ENCODE measurements around the gene SEMG1. TPM values are rescaled to one million over a fixed set of nuclear protein-coding genes. Genes with fewer than 3 reads are reported as not detected.

SEMG1 gene, protein sequence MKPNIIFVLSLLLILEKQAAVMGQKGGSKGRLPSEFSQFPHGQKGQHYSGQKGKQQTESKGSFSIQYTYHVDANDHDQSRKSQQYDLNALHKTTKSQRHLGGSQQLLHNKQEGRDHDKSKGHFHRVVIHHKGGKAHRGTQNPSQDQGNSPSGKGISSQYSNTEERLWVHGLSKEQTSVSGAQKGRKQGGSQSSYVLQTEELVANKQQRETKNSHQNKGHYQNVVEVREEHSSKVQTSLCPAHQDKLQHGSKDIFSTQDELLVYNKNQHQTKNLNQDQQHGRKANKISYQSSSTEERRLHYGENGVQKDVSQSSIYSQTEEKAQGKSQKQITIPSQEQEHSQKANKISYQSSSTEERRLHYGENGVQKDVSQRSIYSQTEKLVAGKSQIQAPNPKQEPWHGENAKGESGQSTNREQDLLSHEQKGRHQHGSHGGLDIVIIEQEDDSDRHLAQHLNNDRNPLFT
- total RNA-seq: not detected
- long read RNA-seq: 0 reads

DNA sequence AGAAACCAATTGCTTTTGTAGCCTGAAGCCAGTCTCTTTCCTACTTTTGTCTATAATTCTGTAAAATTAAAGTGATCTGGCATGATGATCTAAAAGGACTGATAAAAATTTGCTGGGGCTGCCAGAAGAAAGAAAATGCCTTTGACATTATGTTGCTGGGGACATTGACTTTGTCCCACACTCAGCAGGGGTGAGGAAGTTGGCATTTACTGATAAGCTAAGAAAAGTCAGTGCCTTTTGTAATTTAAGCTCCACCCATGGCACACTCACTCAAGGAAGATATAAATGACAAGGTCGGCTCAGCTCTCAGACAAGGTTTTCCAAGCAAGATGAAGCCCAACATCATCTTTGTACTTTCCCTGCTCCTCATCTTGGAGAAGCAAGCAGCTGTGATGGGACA is at the start of gene SEMG1:
TSS of gene SEMG1 (plus strand) at position 309 of the 400 bp plus-strand sequence. CDS start at position 330, 21 bp downstream.
- DNase-seq (ENCODE audit: missing footprints): no peak
- intact Hi-C loops (cut with DNase I): no loop called here
- no peak for ATAC-seq

DNA sequence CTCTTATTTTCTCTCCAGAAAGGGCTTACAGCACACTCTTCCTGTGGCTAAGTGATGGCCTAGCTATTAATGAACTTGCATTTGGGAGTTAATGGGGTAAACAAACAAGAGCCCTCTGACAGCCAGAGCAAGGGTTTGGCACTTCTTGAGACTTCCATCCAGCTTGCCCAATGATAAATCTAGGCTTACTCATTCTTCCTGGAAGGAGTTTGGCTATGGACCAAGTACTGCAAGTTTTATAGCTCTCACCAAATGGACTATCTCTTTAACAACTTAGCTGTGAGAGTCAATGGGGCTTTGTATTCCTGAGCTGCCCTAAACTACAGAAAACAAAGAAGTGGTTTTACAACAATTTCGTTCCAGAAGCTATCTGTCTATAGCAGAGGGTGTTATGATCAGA is 48.9 kb upstream of the SEMG1 start:
- intact Hi-C loops (cut with DNase I): no loop called here
- ATAC-seq: no peak
- DNase-seq (ENCODE audit: missing footprints): no peak

DNA sequence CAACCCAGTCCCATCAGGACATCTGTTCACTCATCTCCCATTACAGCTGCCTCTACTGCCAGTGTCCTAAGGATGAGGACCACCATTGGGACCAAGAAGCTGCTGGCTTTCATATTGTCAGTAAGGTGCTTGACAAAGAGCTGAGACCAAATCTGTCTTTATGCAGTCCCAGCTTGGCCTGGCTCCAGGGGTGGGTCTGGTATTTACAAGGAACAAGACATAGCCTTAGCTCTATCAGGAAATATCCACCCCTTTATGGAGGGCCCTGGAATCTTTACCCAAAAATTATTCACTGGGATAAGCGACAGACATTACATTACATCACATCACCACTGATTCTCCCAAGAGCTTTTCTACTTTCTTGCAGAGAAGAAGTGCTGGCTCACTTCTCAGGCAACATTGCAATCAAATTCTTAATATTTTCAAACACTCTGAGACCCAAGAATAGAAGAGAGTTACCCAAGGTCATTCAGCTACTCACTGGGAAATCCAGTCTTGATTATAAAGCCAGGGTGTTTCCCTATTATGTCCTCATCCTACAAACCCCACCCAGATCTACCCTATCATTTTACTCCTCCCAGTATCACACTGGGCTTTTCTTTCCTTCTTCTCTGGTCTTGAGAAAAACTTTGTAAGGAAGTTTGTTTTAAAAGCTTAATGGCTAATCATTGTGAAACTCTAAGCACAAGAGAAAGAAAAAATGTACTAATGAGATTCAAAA is 43.6 kb upstream of the SEMG1 start:
- ATAC-seq (no peak), DNase-seq (ENCODE audit: missing footprints) (no peak)
- intact Hi-C loops (cut with DNase I): no loop called here

DNA sequence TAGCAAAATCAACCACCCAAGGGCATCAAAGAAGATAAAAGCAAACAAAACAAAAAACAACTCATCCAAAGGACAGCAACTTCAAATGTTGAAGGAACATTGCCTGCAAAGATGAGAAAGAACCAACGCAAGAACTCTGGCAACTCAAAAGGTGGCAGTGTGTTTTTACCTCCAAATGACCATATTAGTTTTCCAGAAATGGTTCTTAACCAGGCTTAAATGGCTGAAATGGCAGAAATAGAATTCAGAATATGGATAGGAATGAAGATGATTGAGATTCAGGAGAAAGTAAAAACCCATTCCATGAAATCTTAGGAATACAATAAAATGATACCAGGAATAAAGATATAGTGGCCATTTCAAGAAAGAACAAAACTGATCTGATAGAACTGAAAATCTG is 41.9 kb upstream of the SEMG1 start:
- no peak for ATAC-seq
- intact Hi-C loops (cut with DNase I): no loop called here
- DNase-seq (ENCODE audit: missing footprints): no peak

DNA sequence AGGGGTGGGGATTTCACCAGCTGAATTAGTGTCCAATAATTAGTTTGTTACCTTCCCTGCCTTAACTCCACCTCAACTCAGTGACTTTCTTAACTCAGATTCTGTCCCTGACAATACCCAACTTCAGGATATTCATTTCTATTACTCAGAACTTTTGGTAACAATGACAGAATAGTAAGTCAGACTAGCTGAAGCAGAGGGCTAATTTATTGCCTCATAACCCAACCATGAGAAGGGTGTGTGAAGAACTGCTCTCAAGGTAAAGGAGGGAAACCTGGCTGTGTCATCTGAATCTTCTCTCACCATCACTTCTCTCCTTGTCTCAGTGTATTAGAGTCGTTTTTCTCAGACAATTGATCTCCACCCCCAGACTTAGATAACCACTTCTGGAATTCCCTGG is 33.3 kb upstream of the SEMG1 start:
- ATAC-seq (no peak), DNase-seq (ENCODE audit: missing footprints) (no peak)
- intact Hi-C loops (cut with DNase I): no loop called here

DNA sequence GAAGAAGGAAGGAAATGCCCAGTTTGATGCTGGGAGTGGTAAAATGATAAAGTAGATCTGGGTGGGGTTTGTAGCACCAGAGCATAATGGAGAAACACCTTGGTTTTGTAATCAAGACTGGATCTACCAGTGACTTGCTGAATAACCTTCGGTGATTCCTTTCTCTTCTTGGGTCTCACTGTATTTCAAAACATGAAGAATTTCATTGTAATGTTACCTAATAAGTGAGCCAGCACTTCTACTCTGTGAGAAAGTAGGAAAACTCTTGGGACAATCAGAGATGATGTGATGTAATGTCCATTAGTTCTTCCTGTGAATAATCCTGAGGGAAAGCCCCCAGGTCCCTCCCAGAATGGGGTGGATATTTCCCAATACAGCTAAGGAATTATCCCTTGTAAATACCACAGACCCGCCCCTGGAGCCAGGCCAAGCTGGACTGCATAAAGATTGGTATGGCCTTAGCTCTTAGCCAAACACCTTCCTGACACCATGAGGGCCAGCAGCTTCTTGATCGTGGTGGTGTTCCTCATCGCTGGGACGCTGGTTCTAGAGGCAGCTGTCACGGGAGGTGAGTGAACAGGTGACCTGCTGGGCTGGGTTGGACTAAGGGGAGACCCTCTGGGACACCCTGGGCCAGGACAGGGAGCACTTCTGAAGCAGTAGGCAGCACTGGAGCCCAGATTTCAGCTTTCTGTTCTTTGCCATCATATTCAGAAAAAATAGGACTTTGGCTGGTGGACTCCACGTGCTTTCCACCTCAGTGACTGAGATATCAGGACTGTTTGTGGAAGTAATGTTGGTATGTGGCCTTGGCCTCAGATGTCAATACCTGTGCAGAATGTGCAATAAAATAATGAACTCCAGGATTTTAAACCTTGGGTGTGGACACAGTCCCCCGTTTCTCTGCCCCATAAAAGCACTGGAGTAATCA is 32.1 kb upstream of the SEMG1 start, which contains the start of gene PI3:
TSS of gene PI3 (plus strand) at position 469 of the 931 bp plus-strand sequence. CDS start at position 490, 21 bp downstream.
- intact Hi-C loops (cut with DNase I): no loop called here
- no peak for ATAC-seq
- no peak for DNase-seq (ENCODE audit: missing footprints)

DNA sequence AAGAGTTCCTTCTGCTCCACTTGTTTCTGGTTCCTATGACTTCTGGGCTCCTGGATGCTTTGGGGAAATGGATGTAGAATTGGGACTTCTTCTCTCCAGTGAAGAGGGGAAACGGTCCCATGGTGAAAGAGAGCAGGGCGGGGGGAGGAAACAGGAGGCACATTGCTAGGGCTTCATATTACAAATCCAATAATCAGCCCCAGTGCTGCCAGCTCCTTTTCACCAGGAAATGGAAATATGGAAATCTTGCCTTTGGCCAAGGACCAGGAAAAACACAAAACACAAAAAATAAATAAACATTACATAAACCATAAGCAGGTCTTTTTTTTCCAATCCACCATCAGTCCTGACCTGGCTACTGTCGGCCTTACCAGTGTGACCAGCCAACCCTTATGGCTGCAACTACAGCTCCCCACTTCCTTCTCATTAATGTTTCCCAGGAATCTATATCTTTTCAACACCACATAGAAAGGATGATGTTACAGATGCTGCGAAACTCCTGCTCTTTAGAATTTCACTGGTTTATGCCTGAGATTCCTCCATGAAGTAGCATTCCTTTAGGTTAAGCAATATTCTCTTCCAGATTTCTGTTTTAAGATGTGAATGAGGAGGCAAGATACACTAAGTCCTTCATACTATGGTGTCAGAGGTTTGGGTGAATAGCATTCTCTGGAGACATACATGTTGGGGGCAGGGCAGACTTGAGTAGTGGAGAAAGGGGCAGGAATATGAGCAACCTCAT is 30.1 kb upstream of the SEMG1 start:
- no peak for DNase-seq (ENCODE audit: missing footprints)
- ATAC-seq: no peak
- intact Hi-C loops (cut with DNase I): no loop called here

DNA sequence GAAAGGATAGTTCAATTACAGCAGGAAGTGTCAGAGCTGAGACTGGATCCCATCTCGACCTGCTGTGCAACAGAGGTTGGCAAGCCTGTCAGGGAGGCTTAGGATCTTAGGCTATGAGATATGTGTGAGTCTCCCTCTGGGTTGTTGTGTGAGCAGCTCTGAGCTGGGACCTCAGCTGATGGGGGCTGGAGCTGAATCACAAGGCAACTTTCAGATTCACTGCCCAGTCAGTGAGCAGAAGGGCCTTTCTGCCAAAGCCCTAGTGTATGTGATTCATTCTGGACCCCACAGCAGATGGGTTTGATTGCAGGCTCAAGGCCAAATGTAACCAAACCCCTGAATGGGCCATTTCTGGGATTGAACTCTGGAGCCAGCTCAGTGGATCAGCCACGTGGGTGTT is 27.7 kb upstream of the SEMG1 start:
- no peak for ATAC-seq
- DNase-seq (ENCODE audit: missing footprints): no peak
- intact Hi-C loops (cut with DNase I): no loop called here

DNA sequence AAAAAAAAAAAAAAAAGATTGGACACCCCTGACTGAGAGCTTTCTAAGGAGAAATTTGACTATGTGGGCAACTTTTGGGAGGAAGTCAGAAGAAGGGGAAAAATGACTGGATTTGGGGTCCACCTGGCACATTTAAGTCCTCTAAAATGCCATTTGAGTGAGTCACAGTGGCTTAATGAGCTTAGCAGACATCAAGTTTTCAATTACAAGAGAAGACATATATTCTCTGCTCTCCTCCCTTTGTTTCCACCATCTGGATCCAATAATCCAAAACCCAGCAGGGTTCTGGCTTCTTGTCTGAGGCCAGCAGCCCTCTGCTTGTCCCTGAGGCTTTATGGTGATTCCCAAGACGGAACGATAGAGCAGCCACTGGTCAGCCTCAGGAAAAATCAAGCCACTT is 25.2 kb upstream of the SEMG1 start:
- DNase-seq (ENCODE audit: missing footprints) (no peak), ATAC-seq (no peak)
- intact Hi-C loops (cut with DNase I): no loop called here

DNA sequence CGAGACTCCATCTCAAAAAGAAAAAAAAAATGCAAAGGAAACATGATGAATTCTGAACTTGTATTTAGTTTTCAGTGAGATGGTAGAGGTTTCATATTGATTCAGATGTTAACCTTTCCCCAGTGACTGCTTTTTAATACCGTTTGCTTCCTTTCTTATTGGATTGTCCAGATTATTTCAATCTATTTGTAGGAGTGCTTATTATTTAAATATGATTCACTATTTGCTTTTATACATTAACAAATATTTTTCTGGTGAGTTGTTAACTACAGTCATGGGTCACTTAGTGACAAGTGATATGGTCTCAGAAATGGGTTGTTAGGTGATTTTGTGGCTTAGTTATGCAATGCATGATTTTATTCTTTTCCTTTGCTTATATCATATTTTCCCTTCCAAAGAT is 23.7 kb upstream of the SEMG1 start:
- no peak for DNase-seq (ENCODE audit: missing footprints)
- ATAC-seq: no peak
- intact Hi-C loops (cut with DNase I): no loop called here

DNA sequence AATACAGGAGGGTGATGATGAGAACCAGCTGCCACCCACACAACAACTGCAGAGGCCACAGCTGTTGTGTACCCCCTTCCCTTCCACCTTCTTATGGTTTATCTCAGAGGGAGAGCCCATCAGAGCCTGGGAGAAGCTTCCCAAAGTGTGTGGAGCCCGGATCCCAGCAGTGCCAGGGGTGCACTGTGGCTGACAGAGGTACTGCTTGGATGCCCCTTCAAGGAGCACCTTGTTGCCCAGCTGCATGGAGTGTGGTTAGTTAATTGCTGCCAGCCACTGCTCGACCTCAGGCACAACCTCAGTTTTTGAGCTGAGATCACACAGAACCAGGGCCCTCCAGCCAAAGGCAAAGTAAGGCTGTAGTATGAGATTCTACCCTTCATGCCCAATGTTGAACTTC is 19.1 kb upstream of the SEMG1 start:
- no peak for DNase-seq (ENCODE audit: missing footprints)
- intact Hi-C loops (cut with DNase I): no loop called here

DNA sequence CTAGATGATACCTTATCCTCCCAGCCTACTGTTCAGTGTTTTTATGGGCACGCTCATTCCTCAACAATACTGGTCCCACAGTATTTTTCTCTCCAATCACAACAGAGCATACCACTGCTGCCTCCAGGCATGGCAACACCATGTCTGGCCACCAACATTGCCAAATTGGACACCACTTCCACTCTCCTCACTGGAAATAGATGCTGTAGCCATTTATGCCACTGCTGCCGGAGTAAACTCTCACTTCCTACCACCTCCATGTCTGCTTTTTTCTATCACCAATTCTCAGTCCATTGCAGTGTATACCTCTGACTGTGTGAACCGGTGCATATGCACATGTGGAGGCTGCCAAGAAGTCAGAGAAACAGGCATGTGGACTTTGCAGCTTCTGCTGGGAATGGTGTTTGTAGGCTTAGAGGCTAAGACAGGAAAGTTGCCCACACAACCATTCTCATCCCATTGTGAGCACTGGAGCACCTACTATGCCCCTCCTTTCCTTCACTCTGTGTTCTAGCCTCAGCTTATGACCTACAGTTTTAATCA is 17.7 kb upstream of the SEMG1 start:
- intact Hi-C loops (cut with DNase I): no loop called here
- no peak for DNase-seq (ENCODE audit: missing footprints)
- no peak for ATAC-seq

More for the DNA sequence above, 19.1 kb upstream of the SEMG1 start:
- ATAC-seq: no peak

DNA sequence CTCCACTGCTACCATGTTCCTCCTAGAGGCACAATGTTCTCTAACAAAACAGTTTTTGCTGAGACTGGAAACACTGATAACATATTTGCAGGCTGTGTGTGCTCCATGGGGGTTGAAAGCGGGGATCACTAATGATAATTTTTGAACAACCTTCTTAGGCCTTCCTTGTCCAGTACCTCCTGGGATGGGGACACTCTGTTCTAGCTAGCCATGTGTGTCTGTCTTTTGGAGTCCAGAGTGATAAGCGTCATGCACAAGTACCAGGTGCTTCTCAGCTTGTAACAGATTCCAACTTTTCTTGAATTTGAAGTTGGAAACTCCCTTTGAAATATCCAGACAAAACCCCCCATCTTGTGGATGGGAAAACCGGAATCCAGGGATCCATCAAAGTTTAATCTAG is 17.0 kb upstream of the SEMG1 start:
- no peak for ATAC-seq

DNA sequence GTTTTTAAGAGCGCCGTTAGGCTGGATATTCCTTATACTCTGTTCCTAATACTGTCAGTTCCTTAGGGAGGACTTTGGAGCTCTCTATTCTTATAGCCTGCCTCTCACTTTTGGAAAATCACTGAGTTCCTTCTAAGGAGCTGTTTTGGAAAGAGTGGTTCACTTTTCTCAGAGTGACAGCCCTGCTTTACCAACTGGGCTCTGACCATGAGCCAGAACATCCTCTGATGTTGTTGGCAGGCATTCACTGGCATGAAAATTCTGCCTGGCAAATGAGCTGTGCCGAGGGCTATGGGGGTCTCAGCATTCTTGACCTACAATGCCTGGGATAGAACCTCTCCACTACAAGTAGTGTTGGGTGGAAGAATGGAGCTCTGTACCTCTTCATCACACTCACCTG is 14.9 kb upstream of the SEMG1 start:
- intact Hi-C loops (cut with DNase I): no loop called here
- ATAC-seq (no peak), DNase-seq (ENCODE audit: missing footprints) (no peak)

More for the DNA sequence above, 17.0 kb upstream of the SEMG1 start:
- intact Hi-C loops (cut with DNase I): no loop called here
- DNase-seq (ENCODE audit: missing footprints): no peak

DNA sequence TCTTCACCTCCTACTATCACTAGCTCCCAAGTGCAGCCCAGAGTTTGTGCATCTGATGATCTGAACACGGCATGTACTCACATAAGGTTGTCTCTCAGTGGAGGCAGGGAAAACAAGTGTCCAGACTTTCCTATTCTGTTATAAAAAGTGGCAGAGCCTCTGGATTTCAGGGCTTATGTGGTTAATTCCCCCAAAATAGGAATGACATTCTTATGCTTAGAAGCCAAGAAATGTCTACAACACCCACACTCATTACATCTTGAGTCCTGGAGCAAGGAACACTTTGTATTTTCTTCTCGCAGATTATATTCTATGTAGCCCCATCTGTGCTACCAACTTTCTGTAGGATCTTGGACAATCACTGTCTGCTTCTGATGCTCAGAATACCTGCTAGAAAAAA is 13.5 kb upstream of the SEMG1 start:
- DNase-seq (ENCODE audit: missing footprints): no peak
- ATAC-seq: no peak
- intact Hi-C loops (cut with DNase I): no loop called here

DNA sequence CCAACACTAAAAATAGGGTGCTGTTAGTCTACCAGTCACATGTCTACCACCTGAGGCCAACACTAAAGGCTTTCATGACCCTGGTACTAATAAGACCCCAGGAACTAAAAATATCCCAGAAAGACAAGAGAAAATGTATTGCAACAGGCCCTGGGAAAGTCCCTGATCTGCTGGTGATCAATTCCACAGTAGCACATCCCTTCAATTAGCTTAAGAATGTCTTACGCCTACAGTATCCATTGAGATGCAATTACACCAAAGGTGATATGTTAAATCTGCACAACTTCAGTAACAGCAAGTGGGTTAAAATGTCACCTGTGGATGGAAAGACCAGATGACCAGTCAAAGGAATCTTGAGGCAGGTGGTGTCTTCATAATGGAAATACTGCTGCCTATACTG is 3.1 kb downstream of the SEMG1 start:
- intact Hi-C loops (cut with DNase I): no loop called here
- DNase-seq (ENCODE audit: missing footprints) (no peak), ATAC-seq (no peak)

DNA sequence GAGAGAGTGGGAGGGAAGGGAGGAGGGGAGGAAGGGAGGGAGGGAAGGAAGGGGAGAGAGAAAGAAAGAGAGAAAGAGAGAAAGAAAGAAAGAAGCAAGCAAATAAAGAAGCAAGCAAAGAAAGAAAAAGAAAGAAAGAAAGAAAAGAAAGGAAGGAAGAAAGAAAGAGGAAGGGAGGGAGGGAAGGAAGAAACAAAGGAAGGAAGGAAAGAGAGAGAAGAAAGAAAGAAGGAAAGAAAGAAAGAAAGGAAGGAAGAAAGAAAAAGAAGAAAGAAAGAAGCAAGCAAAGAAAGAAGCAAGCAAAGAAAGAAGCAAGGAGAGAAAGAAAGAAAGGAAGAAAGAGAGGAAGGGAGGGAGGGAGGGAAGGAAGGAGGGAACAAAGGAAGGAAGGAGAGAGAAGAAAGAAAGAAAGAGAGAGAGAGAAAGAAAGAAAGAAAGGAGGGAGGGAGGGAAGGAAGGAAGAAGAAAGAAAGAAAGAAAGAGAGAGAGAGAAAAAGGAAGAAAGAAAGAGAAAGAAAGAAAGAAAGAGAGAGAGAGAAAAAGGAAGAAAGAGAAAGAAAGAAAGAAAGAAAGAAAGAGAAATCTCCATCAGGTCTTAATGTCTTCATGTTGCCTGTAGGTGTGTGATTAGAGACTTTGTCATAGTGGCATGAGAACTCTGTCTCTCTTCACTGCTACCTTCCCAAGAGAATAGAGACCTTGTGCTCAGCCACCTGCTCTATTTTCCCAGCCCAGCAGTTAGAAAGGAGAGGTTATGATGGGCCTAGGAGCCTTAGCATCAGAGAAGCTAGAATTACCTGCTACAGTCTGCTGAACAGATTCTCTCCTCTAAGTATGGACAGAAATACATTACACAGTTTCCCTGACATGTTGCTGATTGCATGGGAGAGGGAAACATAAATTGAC is 5.0 kb downstream of the SEMG1 start:
- no peak for DNase-seq (ENCODE audit: missing footprints)
- intact Hi-C loops (cut with DNase I): no loop called here
- no peak for ATAC-seq
